K562 (cell line): Measurements from ENCODE around the gene TEP1. TPM values are rescaled to one million over a fixed set of nuclear protein-coding genes. Genes with fewer than 3 reads are reported as not detected.
A peak's percentile ranks its signal among the peaks of the same experiment; 100 is the strongest.

Experiments
- ATAC-seq: fragments of 200-7000 bp; cut with Tn5 transposase; 3 replicates; pipeline ENCODE4 v1.9.1; 2020; ENCODE audit warnings: moderate library complexity
- BruUV-seq: library from RNA; stranded (reverse); fragments of 400-500 nt; replicated peaks from 2 replicates; lab custom pipeline; 2021; lab: Mats Ljungman, UMichigan
- CTCF ChIA-PET: fragments of 300-600 bp; formaldehyde crosslinking; extraction: SDS; loops from one replicate; lab custom pipeline; 2021; ENCODE audit warnings: low intra/inter-chr PET ratio; lab: Yijun Ruan, JAX
- POLR2A ChIA-PET: fragments of 300-600, 350-650 bp; sonication (Branson Sonifier 250); formaldehyde crosslinking; extraction: SDS; loops from one replicate; lab custom pipeline; 2021; ENCODE audit warnings: antibody characterized with exemption, inconsistent platforms; lab: Yijun Ruan, JAX
- DNase-seq, 4 experiments: peaks; one replicate each; pipeline versions ENCODE4 v3.0.0 to v3.0.0-alpha.2; 2011 to 2018; ENCODE audit warnings: low spot score in 3 of 4, mixed read lengths in 3 of 4; ENCODE audit errors: extremely low read depth in 1 of 4
- FAIRE-seq: peaks from 2 replicates; lab custom pipeline; 2011; peaks lifted over from hg19 to GRCh38; lab: Jason Lieb, UNC
- H2AFZ ChIP-seq: 2 replicates; pipeline ENCODE4 v1.6.0; 2011; ENCODE audit warnings: low read depth, low read length, control low read depth, inconsistent platforms
- H3K27ac ChIP-seq: fragments of 200-600 bp; 3 replicates; pipeline ENCODE4 v1.8.0; 2011; ENCODE audit warnings: low read depth, mild to moderate bottlenecking, control low read depth, inconsistent platforms, low read length, moderate library complexity, mixed read lengths; ENCODE audit errors: extremely low read depth
- H3K27me3 ChIP-seq, 2 experiments: fragments of 300-600 bp in 1 of 2; 2 replicates in 1 of 2; 3 replicates in 1 of 2; pipeline versions ENCODE4 v1.6.0 to v1.8.0; 2011; ENCODE audit warnings: inconsistent platforms in 2 of 2, low read length in 2 of 2, mild to moderate bottlenecking in 1 of 2, mixed read lengths in 1 of 2, moderate library complexity in 1 of 2; ENCODE audit not compliant: control insufficient read depth in 2 of 2, insufficient read depth in 2 of 2
- H3K36me3 ChIP-seq: fragments of 300-600 bp; 3 replicates; pipeline ENCODE4 v1.8.0; 2011; ENCODE audit warnings: mild to moderate bottlenecking, low read length, inconsistent platforms; ENCODE audit not compliant: control insufficient read depth, insufficient read depth
- H3K4me1 ChIP-seq, 2 experiments: fragments of 200-600 bp in 1 of 2; replicated peaks in 1 of 2; 2 replicates in 1 of 2; 3 replicates in 1 of 2; pipeline versions ENCODE4 v1.5.1 to v1.8.0; 2011; ENCODE audit warnings: inconsistent platforms in 2 of 2, low read length in 2 of 2, mild to moderate bottlenecking in 1 of 2, mixed read lengths in 1 of 2, moderate library complexity in 1 of 2; ENCODE audit not compliant: control insufficient read depth in 2 of 2, insufficient read depth in 2 of 2
- H3K4me2 ChIP-seq: 2 replicates; pipeline ENCODE4 v1.6.1; 2011; ENCODE audit warnings: low read length, control low read depth, inconsistent platforms, mixed read lengths; ENCODE audit not compliant: insufficient read depth
- H3K4me3 ChIP-seq: fragments of 200-600 bp; sonication (generic), shearing (Covaris generic); 2 replicates; pipeline ENCODE4 v1.5.1; 2016; ENCODE audit warnings: control low read depth, inconsistent platforms
- H3K79me2 ChIP-seq: fragments of 200-600 bp; 3 replicates; pipeline ENCODE4 v1.8.0; 2011; ENCODE audit warnings: low read length, inconsistent platforms; ENCODE audit not compliant: control insufficient read depth, insufficient read depth
- H3K9ac ChIP-seq, 2 experiments: 2 replicates each; pipeline versions ENCODE4 v1.6.0 to v1.6.1; 2011; ENCODE audit warnings: low read depth in 2 of 2, low read length in 2 of 2, control low read depth in 1 of 2, inconsistent platforms in 1 of 2, mild to moderate bottlenecking in 1 of 2, mixed read lengths in 1 of 2; ENCODE audit not compliant: insufficient read depth in 1 of 2
- H3K9me1 ChIP-seq: one replicate; pipeline ENCODE4 v1.6.0; 2011; ENCODE audit warnings: inconsistent platforms, mild to moderate bottlenecking, low read length, moderate library complexity; ENCODE audit not compliant: control insufficient read depth, insufficient read depth
- H3K9me3 ChIP-seq: replicated peaks from 2 replicates; pipeline ENCODE4 v1.5.1; 2011; ENCODE audit warnings: low read depth, low read length, inconsistent platforms; ENCODE audit not compliant: control insufficient read depth, insufficient read depth
- H4K20me1 ChIP-seq: replicated peaks from 2 replicates; pipeline ENCODE4 v1.6.1; 2011; ENCODE audit warnings: low read length, inconsistent platforms, mixed read lengths; ENCODE audit not compliant: control insufficient read depth, insufficient read depth
- CBX1 ChIP-seq: sonication (generic); IDR thresholded peaks from 2 replicates; pipeline ENCODE4 v1.6.1; 2016; ENCODE audit warnings: antibody characterized with exemption, low read depth, mild to moderate bottlenecking
- CHD4 ChIP-seq: fragments of 200-600 bp; sonication (generic); IDR thresholded peaks from 3 replicates; pipeline ENCODE4 v1.6.1; 2012; ENCODE audit warnings: low read depth, mild to moderate bottlenecking, mixed read lengths, low read length, inconsistent platforms; ENCODE audit not compliant: insufficient read depth, insufficient replicate concordance, poor library complexity, severe bottlenecking
- DMBX1 ChIP-seq: fragments of 250-450 bp; sonication (Bioruptor Pico); IDR thresholded peaks from 2 replicates; pipeline ENCODE4 v1.8.0; 2022; ENCODE audit warnings: inconsistent platforms, mild to moderate bottlenecking, moderate library complexity, borderline replicate concordance
- ELF4 ChIP-seq: fragments of 450-650 bp; formaldehyde crosslinking; IDR thresholded peaks from 2 replicates; pipeline ENCODE4 v1.4.0; 2022; ENCODE audit warnings: missing genetic modification characterization
- EP300 ChIP-seq: IDR thresholded peaks from 2 replicates; pipeline ENCODE4 v1.6.1; 2012; ENCODE audit warnings: low read length, improper control_type of control experiment
- HOXB6 ChIP-seq: fragments of 250-450 bp; sonication (Bioruptor Pico); IDR thresholded peaks from 2 replicates; pipeline ENCODE4 v1.5.1; 2022; ENCODE audit warnings: mild to moderate bottlenecking, borderline replicate concordance
- ILF3 ChIP-seq: fragments of 450-650 bp; IDR thresholded peaks from 2 replicates; pipeline ENCODE4 v1.6.1; 2018; ENCODE audit warnings: antibody characterized with exemption, mild to moderate bottlenecking, moderate library complexity, borderline replicate concordance
- MCM7 ChIP-seq, 2 experiments: fragments of 450-650 bp; IDR thresholded peaks; 2 replicates each; pipeline ENCODE4 v1.6.1; 2016 to 2018
- MTA3 ChIP-seq: fragments of 450-650 bp; formaldehyde crosslinking; IDR thresholded peaks from 2 replicates; pipeline ENCODE4 v1.6.1; 2017; ENCODE audit warnings: mild to moderate bottlenecking, borderline replicate concordance
- NCOA4 ChIP-seq: fragments of 450-650 bp; IDR thresholded peaks from 2 replicates; pipeline ENCODE4 v1.6.1; 2018; ENCODE audit warnings: mild to moderate bottlenecking; ENCODE audit not compliant: partially characterized antibody
- POLR2AphosphoS2 ChIP-seq: IDR thresholded peaks from 2 replicates; pipeline ENCODE4 v1.6.1; 2012; ENCODE audit warnings: low read length, improper control_type of control experiment
- POLR2H ChIP-seq: IDR thresholded peaks from 2 replicates; pipeline ENCODE4 v1.6.1; 2016; ENCODE audit warnings: missing genetic modification characterization, low read depth, mild to moderate bottlenecking, control low read depth, missing compliant biosample characterization, moderate library complexity
- POU5F1 ChIP-seq: fragments of 150-350 bp; IDR thresholded peaks from 2 replicates; pipeline ENCODE4 v1.6.1; 2014; ENCODE audit warnings: borderline replicate concordance, low read length, low read depth, mild to moderate bottlenecking; ENCODE audit not compliant: partially characterized antibody
- PPARD ChIP-seq: fragments of 250-450 bp; sonication (Bioruptor Pico); IDR thresholded peaks from 2 replicates; pipeline ENCODE4 v1.8.0; 2022; ENCODE audit warnings: inconsistent platforms, mild to moderate bottlenecking, moderate library complexity
- SMAD1 ChIP-seq: fragments of 150-350 bp; IDR thresholded peaks from 2 replicates; pipeline ENCODE4 v1.6.1; 2014; ENCODE audit warnings: low read length, low read depth; ENCODE audit not compliant: partially characterized antibody
- SMAD2 ChIP-seq: fragments of 150-350 bp; IDR thresholded peaks from 2 replicates; pipeline ENCODE4 v1.6.1; 2014; ENCODE audit warnings: low read depth, mild to moderate bottlenecking, low read length
- SP1 ChIP-seq: sonication (generic); formaldehyde crosslinking; IDR thresholded peaks from 2 replicates; pipeline ENCODE4 v1.8.1; 2022; ENCODE audit warnings: mild to moderate bottlenecking, missing genetic modification reagents
- SRSF9 ChIP-seq: fragments of 200-400 bp; formaldehyde crosslinking; IDR thresholded peaks from 2 replicates; pipeline ENCODE4 v1.6.1; 2017; ENCODE audit warnings: low read depth, low read length, borderline replicate concordance
- TARDBP ChIP-seq: fragments of 450-650 bp; IDR thresholded peaks from 2 replicates; pipeline ENCODE4 v1.6.1; 2016
- TBP ChIP-seq: optimal IDR thresholded peaks from 2 replicates; pipeline ENCODE3; 2011; ENCODE audit warnings: low read depth, low read length, improper control_type of control experiment
- TEAD2 ChIP-seq: fragments of 450-650 bp; IDR thresholded peaks from 2 replicates; pipeline ENCODE4 v1.6.1; 2016; ENCODE audit warnings: missing genetic modification characterization, control low read depth, missing compliant biosample characterization
- U2AF2 ChIP-seq: fragments of 200-400 bp; formaldehyde crosslinking; optimal IDR thresholded peaks from 2 replicates; pipeline ENCODE3; 2017; ENCODE audit warnings: low read depth, mild to moderate bottlenecking, low read length
- WGBS: fragments of 100-300 bp; shearing (Covaris generic); methylation state at CpG from one replicate; pipeline ENCODE4 v1.1.6; 2016; ENCODE audit warnings: low coverage, mixed read lengths; ENCODE audit not compliant: insufficient coverage; ENCODE audit errors: missing lambda C conversion rate; 5-methylcytosine and 5-hydroxymethylcytosine counted together
- in situ Hi-C: fragments of 300-500 bp; cut with MboI; formaldehyde crosslinking; loops from 4 replicates; pipeline ENCODE4 v1.15.0; 2018; ENCODE audit warnings: inconsistent platforms, mixed read lengths
- intact Hi-C: fragments of 100-400 bp; cut with micrococcal nuclease; formaldehyde crosslinking; loops from 2 replicates; pipeline ENCODE4 v1.14.2; 2022
- polyA plus RNA-seq, 8 experiments: library from polyadenylated mRNA; depleted of rRNA in 4 of 8; stranded (reverse) in 5 of 8; unstranded in 3 of 8; fragments of >200 nt; fragmentation: Nextera tagmentation in 2 of 8; fragmentation: Illumina TruSeq in 1 of 8; extraction: Ambion mirVana in 2 of 8; extraction: Trizol in 1 of 8; gene quantifications; 2 replicates each; pipeline versions ENCODE4 v1.2.1 to v1.2.3, GENCODE V29; 2011 to 2014; ENCODE audit warnings: inconsistent platforms in 1 of 8, missing spikeins in 1 of 8
- total RNA-seq, 7 experiments: library from RNA; depleted of rRNA in 6 of 7; stranded (reverse); fragments of >200 nt in 6 of 7; fragmentation: Illumina TruSeq in 2 of 7; extraction: Trizol in 2 of 7; gene quantifications; 2 replicates each; pipeline versions ENCODE4 v1.2.1 to v1.2.3, GENCODE V29; 2011 to 2021; ENCODE audit warnings: low replicate concordance in 1 of 7
- TF ChIP-seq, protein P1 (sequence below): conservative IDR thresholded peaks from 2 replicates; pipeline ENCODE4 v1.6.1; 2011; ENCODE audit warnings: low read depth, mild to moderate bottlenecking, low read length; ENCODE audit not compliant: control insufficient read depth

The TEP1 gene
- total and polyA plus RNA-seq, 9 of the 15 experiments (the other 6 are each of a cell fraction or from before 2014, with no cell fraction given), result 1.0 to 12.2 (median 7.1) TPM

DNA sequence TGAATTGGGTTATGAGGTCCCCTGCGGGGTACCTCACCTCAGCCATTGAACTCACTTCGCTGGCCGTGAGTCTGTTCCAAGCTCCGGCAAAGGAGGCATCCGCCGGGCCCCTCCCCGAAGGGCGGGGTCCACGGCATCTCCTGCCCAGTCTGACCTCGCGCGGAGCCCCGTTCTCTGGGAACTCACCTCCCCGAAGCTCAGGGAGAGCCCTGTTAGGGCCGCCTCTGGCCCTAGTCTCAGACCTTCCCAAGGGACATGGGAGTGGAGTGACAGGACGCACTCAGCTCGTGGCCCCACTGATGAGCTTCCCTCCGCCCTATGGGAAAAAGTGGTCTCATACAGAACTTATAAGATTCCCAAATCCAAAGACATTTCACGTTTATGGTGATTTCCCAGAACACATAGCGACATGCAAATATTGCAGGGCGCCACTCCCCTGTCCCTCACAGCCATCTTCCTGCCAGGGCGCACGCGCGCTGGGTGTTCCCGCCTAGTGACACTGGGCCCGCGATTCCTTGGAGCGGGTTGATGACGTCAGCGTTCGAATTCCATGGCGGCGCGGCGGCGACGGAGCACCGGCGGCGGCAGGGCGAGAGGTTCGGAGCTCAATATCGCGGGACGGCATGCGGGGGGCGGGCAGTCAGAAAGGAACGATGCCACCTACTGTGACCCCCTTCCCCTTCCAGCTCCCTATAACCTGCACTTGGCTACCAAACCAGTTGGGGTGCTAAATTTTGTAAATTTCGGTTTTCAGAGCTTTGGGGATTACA lies 70.0 kb downstream of the TEP1 start, which contains the start of gene PARP2:
Gene PARP2 (plus strand): TSS at position 544 of the 770 bp plus-strand sequence. CDS start 7 bp downstream, at position 551.
- ATAC-seq (peak; percentile 96), FAIRE-seq (peak; percentile 99), DNase-seq (peak; percentile 85 to 97 (median 89))
- CTCF ChIA-PET, result interaction anchor here (1.3 kb wide), 1 partner anchor 11 kb away, joined by 4 read pairs; the partner anchor contains the start of gene CCNB1IP1
- peaks cover 0 to 4% of the 10 kb centered on the region in 2 experiments; a peak in 2 of 5 replicates for H3K4me1 ChIP-seq
- H3K27ac ChIP-seq, result peak within 1 kb of the TSS; percentile 90
- BruUV-seq, result TSS peak; percentile 99
- H3K9ac ChIP-seq, result peak within 1 kb of the TSS; percentile 89 to 95
- no peaks in the 10 kb centered on the region for H3K9me3 ChIP-seq
- no peaks in the 10 kb centered on the region for H4K20me1 ChIP-seq
- no peaks in the 10 kb centered on the region for H3K9me1 ChIP-seq
- H3K79me2 ChIP-seq, result peaks cover 16% of the 10 kb centered on the region
- WGBS, result 1% methylated on average over 20 of the region's 50 CpGs
- intact Hi-C loops (loop anchor here (1.0 to 5.0 kb wide), 4 partner anchors 13 to 339 kb away; partner anchors contain the start of genes RNASE4 and TEP1), in situ Hi-C loops (no loop called here)
- peak within 1 kb of the TSS; percentile 94 for H2AFZ ChIP-seq
- peak within 1 kb of the TSS; percentile 82 for H3K4me2 ChIP-seq
- POLR2A ChIA-PET, result interaction anchor here (0.6 to 2.8 kb wide), 12 partner anchors 11 to 428 kb away, joined by 3 to 19 read pairs (median 4); partner anchors contain the start of genes APEX1, OSGEP, PIP4P1 and PNP
- H3K4me3 ChIP-seq, result peak within 1 kb of the TSS; percentile 68
- H3K27me3 ChIP-seq, result no peaks in the 10 kb centered on the region
- H3K36me3 ChIP-seq, result peaks cover 28% of the 10 kb centered on the region
- TF ChIP-seq TBP, result peak; percentile 99
- no peak for TF ChIP-seq SRSF9
- TF ChIP-seq HOXB6 (CRISPR knock-in tag), result no peak
- TF ChIP-seq POLR2AphosphoS2, result no peak
- TF ChIP-seq TARDBP, result no peak
- TF ChIP-seq TEAD2, result no peak
- no peak for TF ChIP-seq MCM7 (IDR thresholded peaks at IDR 0.05)
- TF ChIP-seq POU5F1, result no peak
- no peak for TF ChIP-seq PPARD
- TF ChIP-seq SP1 (CRISPR knock-in tag), result peak; percentile 93
- TF ChIP-seq SMAD1, result peak; percentile 63
- no peak for TF ChIP-seq U2AF2
- no peak for TF ChIP-seq SMAD2
- no peak for TF ChIP-seq DMBX1 (CRISPR knock-in tag)
- no peak for TF ChIP-seq NCOA4
- peak; percentile 98 for TF ChIP-seq POLR2H (tag)
- no peak for TF ChIP-seq CHD4
- no peak for TF ChIP-seq ELF4 (CRISPR knock-in tag)
- TF ChIP-seq ILF3, result peak; percentile 28; the same call in 1 of the 2 replicates
- TF ChIP-seq MTA3, result peak; percentile 68; the same call in 1 of the 2 replicates
- no peak; the same call in 1 of the 2 replicates for TF ChIP-seq EP300
- TF ChIP-seq, protein P1, sequence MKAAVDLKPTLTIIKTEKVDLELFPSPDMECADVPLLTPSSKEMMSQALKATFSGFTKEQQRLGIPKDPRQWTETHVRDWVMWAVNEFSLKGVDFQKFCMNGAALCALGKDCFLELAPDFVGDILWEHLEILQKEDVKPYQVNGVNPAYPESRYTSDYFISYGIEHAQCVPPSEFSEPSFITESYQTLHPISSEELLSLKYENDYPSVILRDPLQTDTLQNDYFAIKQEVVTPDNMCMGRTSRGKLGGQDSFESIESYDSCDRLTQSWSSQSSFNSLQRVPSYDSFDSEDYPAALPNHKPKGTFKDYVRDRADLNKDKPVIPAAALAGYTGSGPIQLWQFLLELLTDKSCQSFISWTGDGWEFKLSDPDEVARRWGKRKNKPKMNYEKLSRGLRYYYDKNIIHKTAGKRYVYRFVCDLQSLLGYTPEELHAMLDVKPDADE, result peak; percentile 65; the same call in 1 of the 2 replicates
- peak; percentile 86; the same call in 1 of the 2 replicates for TF ChIP-seq CBX1
